H1 (cell line): Measurements from ENCODE around the gene RTP1. TPM values are rescaled to one million over a fixed set of nuclear protein-coding genes. Genes with fewer than 3 reads are reported as not detected.

ENCODE experiments used
- CTCF ChIA-PET: fragments of 300-600 bp; sonication (Branson Sonifier 250); formaldehyde crosslinking; loops from one replicate; lab custom pipeline; 2021; ENCODE audit not compliant: partially characterized antibody; lab: Charles Lee
- POLR2A ChIA-PET: fragments of 300-600 bp; sonication (Branson Sonifier 250); formaldehyde crosslinking; loops from one replicate; lab custom pipeline; 2021; ENCODE audit warnings: inconsistent platforms; ENCODE audit not compliant: partially characterized antibody; lab: Charles Lee
- DNase-seq, 2 experiments: peaks; one replicate each; pipeline versions ENCODE4 v3.0.0 to v3.0.0-alpha.2; 2010 to 2022; ENCODE audit warnings: low spot score in 2 of 2, low read depth in 1 of 2, mixed read lengths in 1 of 2
- FAIRE-seq: peaks from 2 replicates; lab custom pipeline; 2011; peaks lifted over from hg19 to GRCh38; lab: Jason Lieb, UNC
- H2AFZ ChIP-seq: 2 replicates; pipeline ENCODE4 v1.8.1; 2012; ENCODE audit warnings: low read length, inconsistent platforms
- H2AK5ac ChIP-seq: 2 replicates; pipeline ENCODE4 v1.6.1; 2013; ENCODE audit warnings: low read depth, low read length
- H2BK120ac ChIP-seq: replicated peaks from 2 replicates; pipeline ENCODE3; 2013; ENCODE audit warnings: low read depth, low read length, inconsistent platforms
- H2BK12ac ChIP-seq: 2 replicates; pipeline ENCODE4 v1.6.1; 2013; ENCODE audit warnings: low read depth, low read length
- H2BK15ac ChIP-seq: 2 replicates; pipeline ENCODE4 v1.6.1; 2013; ENCODE audit warnings: low read length
- H2BK20ac ChIP-seq: 2 replicates; pipeline ENCODE4 v1.6.1; 2013; ENCODE audit warnings: low read length
- H2BK5ac ChIP-seq: 2 replicates; pipeline ENCODE4 v1.6.1; 2013; ENCODE audit warnings: low read depth, low read length
- H3K14ac ChIP-seq: 2 replicates; pipeline ENCODE4 v1.6.1; 2013; ENCODE audit warnings: inconsistent platforms; ENCODE audit not compliant: insufficient read length
- H3K18ac ChIP-seq: 2 replicates; pipeline ENCODE4 v1.6.1; 2013; ENCODE audit warnings: low read length; ENCODE audit errors: extremely low read depth
- H3K23ac ChIP-seq: 2 replicates; pipeline ENCODE4 v1.6.1; 2013; ENCODE audit warnings: inconsistent platforms; ENCODE audit not compliant: insufficient read length
- H3K23me2 ChIP-seq: 2 replicates; pipeline ENCODE4 v1.6.1; 2013; ENCODE audit warnings: low read depth, low read length
- H3K27ac ChIP-seq: 2 replicates; pipeline ENCODE4 v1.6.1; 2011; ENCODE audit warnings: low read depth, low read length, inconsistent platforms
- H3K27me3 ChIP-seq, 4 experiments: replicated peaks in 1 of 4; 1 replicate in 1 of 4; 2 replicates in 3 of 4; pipeline versions ENCODE4 v1.6.1 to v1.8.1; 2011 to 2013; ENCODE audit warnings: low read length in 3 of 4, mild to moderate bottlenecking in 3 of 4, inconsistent platforms in 2 of 4, mixed read lengths in 2 of 4, moderate library complexity in 1 of 4; ENCODE audit not compliant: control insufficient read depth in 3 of 4, insufficient read depth in 3 of 4; ENCODE audit errors: extremely low read depth in 1 of 4
- H3K36me3 ChIP-seq, 4 experiments: 2 replicates each; pipeline versions ENCODE4 v1.6.1 to v1.8.1; 2011 to 2013; ENCODE audit warnings: mild to moderate bottlenecking in 4 of 4, low read length in 3 of 4, moderate library complexity in 2 of 4, control low read depth in 1 of 4, inconsistent platforms in 1 of 4; ENCODE audit not compliant: insufficient read depth in 4 of 4, control insufficient read depth in 2 of 4
- H3K4ac ChIP-seq: replicated peaks from 2 replicates; pipeline ENCODE3; 2013; ENCODE audit warnings: low read length, low read depth, mixed read lengths, inconsistent platforms; ENCODE audit not compliant: insufficient read length
- H3K4me1 ChIP-seq, 4 experiments: replicated peaks in 1 of 4; 1 replicate in 1 of 4; 2 replicates in 3 of 4; pipeline versions ENCODE4 v1.6.1 to v1.8.1; 2011 to 2013; ENCODE audit warnings: low read length in 3 of 4, inconsistent platforms in 2 of 4, mixed read lengths in 1 of 4; ENCODE audit not compliant: insufficient read depth in 4 of 4, control insufficient read depth in 3 of 4
- H3K4me2 ChIP-seq, 2 experiments: 2 replicates each; pipeline versions ENCODE4 v1.6.1 to v1.8.1; 2011 to 2013; ENCODE audit warnings: low read depth in 2 of 2, low read length in 2 of 2, control low read depth in 1 of 2, inconsistent platforms in 1 of 2, mild to moderate bottlenecking in 1 of 2; ENCODE audit not compliant: insufficient read depth in 1 of 2
- H3K4me3 ChIP-seq, 4 experiments: fragments of 200-600, 300-600 bp in 1 of 4; sonication (generic), shearing (Covaris generic), sonication (Bioruptor Twin) in 1 of 4; 2 replicates each; pipeline versions ENCODE4 v1.5.1 to v1.8.1; 2011 to 2016; ENCODE audit warnings: low read length in 4 of 4, low read depth in 3 of 4, control low read depth in 2 of 4, inconsistent platforms in 2 of 4, mild to moderate bottlenecking in 2 of 4, mixed read lengths in 1 of 4, moderate library complexity in 1 of 4; ENCODE audit not compliant: insufficient read depth in 2 of 4; ENCODE audit errors: extremely low read depth in 1 of 4
- H3K56ac ChIP-seq: replicated peaks from 2 replicates; pipeline ENCODE3; 2013; ENCODE audit warnings: low read depth, mild to moderate bottlenecking, mixed read lengths, low read length, inconsistent platforms; ENCODE audit not compliant: insufficient read length
- H3K79me1 ChIP-seq: 2 replicates; pipeline ENCODE4 v1.6.1; 2013; ENCODE audit warnings: low read depth, low read length, control low read depth
- H3K79me2 ChIP-seq, 2 experiments: 2 replicates each; pipeline versions ENCODE4 v1.6.1 to v1.8.1; 2012 to 2013; ENCODE audit warnings: low read length in 2 of 2, mild to moderate bottlenecking in 2 of 2, inconsistent platforms in 1 of 2; ENCODE audit not compliant: insufficient read depth in 2 of 2, control insufficient read depth in 1 of 2
- H3K9ac ChIP-seq, 4 experiments: replicated peaks in 1 of 4; 1 replicate in 1 of 4; 2 replicates in 3 of 4; pipeline versions ENCODE4 v1.6.1 to v1.8.1; 2011 to 2013; ENCODE audit warnings: low read depth in 3 of 4, low read length in 3 of 4, control low read depth in 2 of 4, mild to moderate bottlenecking in 2 of 4, moderate library complexity in 2 of 4, inconsistent platforms in 1 of 4; ENCODE audit errors: extremely low read depth in 1 of 4
- H3K9me3 ChIP-seq, 2 experiments: 2 replicates each; pipeline versions ENCODE4 v1.6.1 to v1.8.1; 2012 to 2013; ENCODE audit warnings: mild to moderate bottlenecking in 2 of 2, moderate library complexity in 2 of 2, control low read depth in 1 of 2, inconsistent platforms in 1 of 2, low read depth in 1 of 2, low read length in 1 of 2, mixed read lengths in 1 of 2; ENCODE audit not compliant: insufficient read depth in 2 of 2
- H4K20me1 ChIP-seq, 2 experiments: replicated peaks in 1 of 2; 2 replicates each; pipeline versions ENCODE3 to v1.8.1; 2011 to 2013; ENCODE audit warnings: inconsistent platforms in 2 of 2, low read length in 2 of 2, mild to moderate bottlenecking in 1 of 2; ENCODE audit not compliant: insufficient read depth in 2 of 2, control insufficient read depth in 1 of 2
- H4K5ac ChIP-seq: 2 replicates; pipeline ENCODE4 v1.6.1; 2013; ENCODE audit warnings: low read length, low read depth, mixed read lengths, inconsistent platforms; ENCODE audit not compliant: insufficient read length
- H4K8ac ChIP-seq: 2 replicates; pipeline ENCODE4 v1.8.0; 2013; ENCODE audit warnings: mild to moderate bottlenecking, moderate library complexity, low read length, inconsistent platforms; ENCODE audit not compliant: insufficient read depth; ENCODE audit errors: extremely low read depth
- H4K91ac ChIP-seq: replicated peaks from 2 replicates; pipeline ENCODE3; 2013; ENCODE audit warnings: low read length, mixed read lengths, inconsistent platforms; ENCODE audit not compliant: insufficient read length
- BRCA1 ChIP-seq: IDR thresholded peaks from 2 replicates; pipeline ENCODE4 v1.6.1; 2012; ENCODE audit warnings: low read depth, low read length, improper control_type of control experiment
- E2F6 ChIP-seq: IDR thresholded peaks from 2 replicates; pipeline ENCODE4 v1.6.1; 2012; ENCODE audit warnings: inconsistent platforms
- GABPA ChIP-seq: IDR thresholded peaks from 2 replicates; pipeline ENCODE4 v1.6.1; 2011; ENCODE audit warnings: mild to moderate bottlenecking, low read length, moderate library complexity, borderline replicate concordance; ENCODE audit not compliant: insufficient read depth
- SRF ChIP-seq: IDR thresholded peaks from 2 replicates; pipeline ENCODE4 v1.6.1; 2011; ENCODE audit warnings: mild to moderate bottlenecking, low read depth, low read length, moderate library complexity
- WGBS, 2 experiments: shearing (Covaris generic) in 1 of 2; methylation state at CpG; one replicate each; pipeline versions ENCODE4 v1.1.6 to v1.1.7; 2013 to 2015; ENCODE audit warnings: low lambda C conversion rate in 2 of 2, mixed read lengths in 2 of 2, inconsistent platforms in 1 of 2, low coverage in 1 of 2, missing lambda C conversion rate in 1 of 2; ENCODE audit not compliant: insufficient replicate concordance in 2 of 2, insufficient coverage in 1 of 2, insufficient read length in 1 of 2; ENCODE audit errors: extremely low coverage in 1 of 2, missing lambda C conversion rate in 1 of 2; 5-methylcytosine and 5-hydroxymethylcytosine counted together
- polyA plus RNA-seq, 7 experiments: library from polyadenylated mRNA; depleted of rRNA in 3 of 7; stranded (reverse) in 5 of 7; unstranded in 2 of 7; fragments of >200 nt in 5 of 7; fragments of 200-250 nt in 2 of 7; gene quantifications; 1 replicate in 5 of 7; 2 replicates in 1 of 7; 4 replicates in 1 of 7; pipeline versions ENCODE4 v1.2.1 to v1.2.3, GENCODE V29; 2011 to 2013; ENCODE audit warnings: missing spikeins in 2 of 7, mixed read lengths in 2 of 7
- total RNA-seq: library from RNA; stranded (reverse); fragmentation: NEBNext Ultra II Directional; extraction: Animal tissue kit (Norgen Biotek cat#: 25700); gene quantifications from 2 replicates; pipeline ENCODE4 v1.2.1, GENCODE V29; 2021

RTP1 gene
- total and polyA plus RNA-seq, 2 of the 8 experiments (the other 6 are each of a cell fraction or from before 2014, with no cell fraction given), result 2.9 to 3.0 TPM

DNA sequence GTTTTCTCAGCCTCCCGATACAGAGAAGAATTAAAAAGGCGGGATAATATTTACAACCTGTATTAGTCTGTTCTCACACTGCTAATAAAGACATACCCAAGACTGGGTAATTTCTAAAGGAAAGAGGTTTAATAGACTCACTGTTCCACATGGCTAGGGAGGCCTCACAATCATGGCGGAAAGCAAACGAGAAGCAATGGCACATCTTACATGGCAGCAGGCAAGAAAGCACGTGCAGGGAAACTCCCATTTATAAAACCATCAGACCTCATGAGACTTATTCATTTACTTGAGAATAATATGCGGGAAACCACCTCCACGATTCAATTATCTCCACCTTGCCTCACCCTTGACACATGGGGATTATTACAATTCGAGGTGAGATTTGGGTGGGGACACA is 30.5 kb upstream of the RTP1 start:
- Histone ChIP-seq H3K27ac (no peak overlapping the region), H3K9ac (no peak overlapping the region), H3K56ac (no peak overlapping the region), H2BK12ac (no peak overlapping the region), H3K4me3 (no peak overlapping the region), H3K23ac (no peak overlapping the region), H3K23me2 (no peaks in the 10 kb centered on the region), H2BK120ac (no peak overlapping the region), H3K79me1 (no peaks in the 10 kb centered on the region; the same call in 1 of the 2 replicates), H3K4me2 (no peak overlapping the region; a peak in 1 of 4 replicates), H3K79me2 (peaks cover 0 to 2% of the 10 kb centered on the region in 2 experiments; a peak in 1 of 4 replicates), H3K27me3 (no peaks in the 10 kb centered on the region), H3K36me3 (peaks cover 0 to 17% (median 3%) of the 10 kb centered on the region in 4 experiments; a peak in 2 of 8 replicates), H4K8ac (no peak overlapping the region), H3K18ac (no peak overlapping the region), H2BK5ac (no peak overlapping the region), H3K9me3 (no peaks in the 10 kb centered on the region), H2BK20ac (no peak overlapping the region), H4K5ac (no peak overlapping the region), H2AFZ (no peak overlapping the region), H4K20me1 (peaks cover 0 to 4% of the 10 kb centered on the region in 2 experiments), H4K91ac (no peak overlapping the region), H2AK5ac (no peak overlapping the region), H3K4me1 (peaks cover 3 to 13% (median 7%) of the 10 kb centered on the region in 4 experiments; a peak in 6 of 7 replicates), H2BK15ac (no peak overlapping the region), H3K4ac (no peak overlapping the region), H3K14ac (no peak overlapping the region)
- FAIRE-seq, result no peak
- TF ChIP-seq E2F6 (peak; percentile 50; the same call in 1 of the 2 replicates), BRCA1 (no peak), SRF (no peak), GABPA (no peak)
- CTCF ChIA-PET, result interaction anchor here (0.6 to 2.4 kb wide), 5 partner anchors 8 to 513 kb away, joined by 3 to 5 read pairs (median 3); partner anchors contain the start of gene RPL39L
- POLR2A ChIA-PET, result interaction anchor here (0.6 to 1.5 kb wide), 5 partner anchors 11 to 488 kb away, joined by 3 to 8 read pairs (median 4); no protein-coding TSS in a partner anchor
- WGBS, 2 experiments, result 89% methylated on average over 8 of the region's 8 CpGs; no CpG with 5 or more reads in 1 of the 2 experiments
- DNase-seq, result no peak
